Tibial nerve (tissue), 4 donors: ENCODE results near the gene ULBP1. TPM values are rescaled to one million over a fixed set of nuclear protein-coding genes. Genes with fewer than 3 reads are reported as not detected.
A peak's percentile ranks its signal among the peaks of the same experiment; 100 is the strongest.
"Not testable (repeated sequence)": the region's sequence is repeated elsewhere in the genome, so short reads cannot be mapped to it uniquely, and the experiment has no call there.

Source experiments
- DNase-seq, 2 donors: peaks; one replicate each; pipeline ENCODE4 v3.0.0-alpha.2; 2019; ENCODE audit warnings: low spot score in 2 of 2
- H3K27ac ChIP-seq, 4 donors: fragments of 200-600 bp; sonication (generic) in 3 of 4; one replicate each; pipeline ENCODE4 v1.5.1; 2017 to 2019; ENCODE audit warnings: mild to moderate bottlenecking in 1 of 4
- H3K27me3 ChIP-seq, 2 donors: fragments of 200-600 bp; sonication (generic) in 1 of 2; one replicate each; pipeline versions ENCODE4 v1.5.1 to v1.6.0; 2017 to 2019
- H3K36me3 ChIP-seq, 3 donors: fragments of 200-600 bp; sonication (generic); one replicate each; pipeline ENCODE4 v1.5.1; 2018 to 2019
- H3K4me1 ChIP-seq, 4 donors: fragments of 200-600 bp; sonication (generic) in 3 of 4; one replicate each; pipeline ENCODE4 v1.5.1; 2017 to 2019
- H3K4me3 ChIP-seq, 4 donors: fragments of 200-600 bp; sonication (generic) in 3 of 4; one replicate each; pipeline ENCODE4 v1.5.1; 2017 to 2019; ENCODE audit warnings: mild to moderate bottlenecking in 1 of 4, moderate library complexity in 1 of 4
- H3K9me3 ChIP-seq, 4 donors: fragments of 200-600 bp; sonication (generic) in 3 of 4; one replicate each; pipeline ENCODE4 v1.5.1; 2017 to 2019
- EP300 ChIP-seq, 2 donors: sonication (generic); formaldehyde crosslinking; IDR thresholded peaks; one replicate each; pipeline ENCODE4 v1.6.1; 2017; ENCODE audit warnings: antibody characterized with exemption in 2 of 2, mild to moderate bottlenecking in 1 of 2
- POLR2A ChIP-seq, 2 donors: fragments of 450-650 bp; IDR thresholded peaks; one replicate each; pipeline ENCODE4 v1.6.1; 2017; ENCODE audit warnings: antibody characterized with exemption in 2 of 2, mild to moderate bottlenecking in 2 of 2, moderate library complexity in 2 of 2
- WGBS, 2 donors: methylation state at CpG; one replicate each; pipeline ENCODE4 v1.1.5; 2018; 5-methylcytosine and 5-hydroxymethylcytosine counted together
- total RNA-seq, 4 donors: library from RNA; depleted of rRNA; stranded (reverse); fragments of >200 nt; gene quantifications; one replicate each; pipeline ENCODE4 v1.1.0, GENCODE V29; 2016
- TF ChIP-seq, protein P1 (sequence below), 5 experiments: fragments of 200-600 bp in 3 of 5; fragments of 450-650 bp in 2 of 5; sonication (generic) in 3 of 5; IDR thresholded peaks; one replicate each; pipeline ENCODE4 v1.5.1; 2016 to 2019; ENCODE audit warnings: antibody characterized with exemption in 5 of 5, mild to moderate bottlenecking in 3 of 5, moderate library complexity in 2 of 5

The ULBP1 gene
- total RNA-seq, 4 donors from 2014 or later = 0.21 TPM; not detected in 3

DNA sequence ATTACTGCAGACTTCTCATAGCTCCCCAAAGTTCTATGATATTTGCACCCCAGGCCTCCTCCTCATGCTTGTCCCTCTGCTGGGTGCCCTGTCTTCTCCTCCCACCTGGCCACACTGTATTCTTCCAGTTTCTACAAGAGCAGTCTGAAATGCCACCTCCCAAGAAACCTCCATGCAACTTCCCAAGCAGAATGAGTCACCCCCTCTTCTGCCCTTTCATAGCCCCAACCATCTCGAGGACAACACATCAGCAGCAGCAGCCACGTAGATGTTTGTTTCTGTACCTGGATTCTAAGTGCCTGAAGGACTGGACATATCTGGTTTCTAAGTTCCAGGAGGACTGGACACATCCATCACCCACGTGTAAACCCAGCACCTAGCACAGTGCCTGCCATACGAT lies 28.5 kb upstream of the ULBP1 start:
- TF ChIP-seq EP300 (IDR thresholded peaks at IDR 0.05) = no peak
- TF ChIP-seq, protein P1, sequence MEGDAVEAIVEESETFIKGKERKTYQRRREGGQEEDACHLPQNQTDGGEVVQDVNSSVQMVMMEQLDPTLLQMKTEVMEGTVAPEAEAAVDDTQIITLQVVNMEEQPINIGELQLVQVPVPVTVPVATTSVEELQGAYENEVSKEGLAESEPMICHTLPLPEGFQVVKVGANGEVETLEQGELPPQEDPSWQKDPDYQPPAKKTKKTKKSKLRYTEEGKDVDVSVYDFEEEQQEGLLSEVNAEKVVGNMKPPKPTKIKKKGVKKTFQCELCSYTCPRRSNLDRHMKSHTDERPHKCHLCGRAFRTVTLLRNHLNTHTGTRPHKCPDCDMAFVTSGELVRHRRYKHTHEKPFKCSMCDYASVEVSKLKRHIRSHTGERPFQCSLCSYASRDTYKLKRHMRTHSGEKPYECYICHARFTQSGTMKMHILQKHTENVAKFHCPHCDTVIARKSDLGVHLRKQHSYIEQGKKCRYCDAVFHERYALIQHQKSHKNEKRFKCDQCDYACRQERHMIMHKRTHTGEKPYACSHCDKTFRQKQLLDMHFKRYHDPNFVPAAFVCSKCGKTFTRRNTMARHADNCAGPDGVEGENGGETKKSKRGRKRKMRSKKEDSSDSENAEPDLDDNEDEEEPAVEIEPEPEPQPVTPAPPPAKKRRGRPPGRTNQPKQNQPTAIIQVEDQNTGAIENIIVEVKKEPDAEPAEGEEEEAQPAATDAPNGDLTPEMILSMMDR (IDR thresholded peaks at IDR 0.05) = no peak
- no peak for TF ChIP-seq POLR2A (IDR thresholded peaks at IDR 0.05)
- H3K9me3 ChIP-seq = no peaks in the 10 kb centered on the region
- no peak overlapping the region for H3K4me3 ChIP-seq
- 58 to 62% methylated on average over 4 of the region's 4 CpGs for WGBS, 2 donors
- H3K27me3 ChIP-seq = peaks cover 6 to 96% of the 10 kb centered on the region in 2 donors
- H3K27ac ChIP-seq = no peak overlapping the region
- no peak for DNase-seq
- no peaks in the 10 kb centered on the region for H3K36me3 ChIP-seq
- peaks cover 0 to 13% (median 10%) of the 10 kb centered on the region in 4 donors for H3K4me1 ChIP-seq

DNA sequence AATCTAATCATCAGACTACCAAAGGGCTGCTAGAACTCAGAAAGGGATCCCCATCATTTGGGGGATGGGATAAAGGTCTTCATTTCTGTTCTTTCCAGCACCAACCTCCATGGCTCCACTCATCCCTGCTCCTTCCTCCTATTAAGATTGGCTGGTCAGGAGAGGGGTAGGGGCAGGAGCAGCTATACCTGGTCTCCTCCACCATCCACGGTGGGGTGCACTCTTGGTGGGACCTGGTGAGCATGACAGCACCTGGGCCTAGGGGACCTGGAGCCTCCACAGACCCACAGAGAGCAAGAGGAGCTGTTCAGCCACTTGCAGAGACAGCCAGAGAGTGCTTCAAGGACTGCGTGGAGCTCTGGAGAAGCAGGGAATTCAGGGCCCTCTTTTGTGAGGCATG lies 28.1 kb upstream of the ULBP1 start:
- no peak overlapping the region for H3K27ac ChIP-seq
- no peak overlapping the region for H3K4me3 ChIP-seq
- no peaks in the 10 kb centered on the region for H3K9me3 ChIP-seq
- TF ChIP-seq POLR2A (IDR thresholded peaks at IDR 0.05) (no peak), EP300 (IDR thresholded peaks at IDR 0.05) (no peak)
- TF ChIP-seq, protein P1 (IDR thresholded peaks at IDR 0.05) = no peak
- H3K27me3 ChIP-seq = peaks cover 6 to 96% of the 10 kb centered on the region in 2 donors
- H3K4me1 ChIP-seq = peaks cover 0 to 14% (median 10%) of the 10 kb centered on the region in 4 donors
- no peaks in the 10 kb centered on the region for H3K36me3 ChIP-seq
- WGBS, 2 donors = 51 to 64% methylated on average over 2 of the region's 2 CpGs
- DNase-seq = no peak

DNA sequence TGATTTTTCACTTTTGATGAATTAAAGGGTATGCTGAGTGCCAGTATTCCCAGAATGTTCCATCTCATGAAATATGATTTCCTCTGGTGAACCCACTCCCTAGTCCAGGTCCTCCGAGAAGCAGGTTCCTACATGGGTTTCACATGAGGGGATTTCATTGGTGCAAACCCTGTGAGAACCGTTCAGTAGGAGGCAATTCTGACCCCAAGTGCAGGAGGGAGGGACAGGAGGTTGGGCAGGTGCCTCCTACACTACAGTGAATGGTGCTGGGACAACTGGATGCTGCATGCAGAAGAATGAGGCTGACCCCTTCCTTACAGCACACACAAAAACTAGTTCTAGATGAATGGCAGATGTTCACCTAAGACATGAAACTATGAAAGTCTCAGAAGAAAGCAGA lies 27.0 kb upstream of the ULBP1 start:
- Histone ChIP-seq H3K27me3 (peaks cover 6 to 96% of the 10 kb centered on the region in 2 donors), H3K4me3 (no peak overlapping the region), H3K27ac (no peak overlapping the region), H3K4me1 (peaks cover 0 to 25% (median 17%) of the 10 kb centered on the region in 4 donors), H3K9me3 (no peaks in the 10 kb centered on the region), H3K36me3 (no peaks in the 10 kb centered on the region)
- 63 to 66% methylated on average over 2 of the region's 2 CpGs for WGBS, 2 donors
- DNase-seq = no peak
- TF ChIP-seq POLR2A (IDR thresholded peaks at IDR 0.05) (no peak), EP300 (IDR thresholded peaks at IDR 0.05) (no peak)
- TF ChIP-seq, protein P1 (IDR thresholded peaks at IDR 0.05) = no peak

DNA sequence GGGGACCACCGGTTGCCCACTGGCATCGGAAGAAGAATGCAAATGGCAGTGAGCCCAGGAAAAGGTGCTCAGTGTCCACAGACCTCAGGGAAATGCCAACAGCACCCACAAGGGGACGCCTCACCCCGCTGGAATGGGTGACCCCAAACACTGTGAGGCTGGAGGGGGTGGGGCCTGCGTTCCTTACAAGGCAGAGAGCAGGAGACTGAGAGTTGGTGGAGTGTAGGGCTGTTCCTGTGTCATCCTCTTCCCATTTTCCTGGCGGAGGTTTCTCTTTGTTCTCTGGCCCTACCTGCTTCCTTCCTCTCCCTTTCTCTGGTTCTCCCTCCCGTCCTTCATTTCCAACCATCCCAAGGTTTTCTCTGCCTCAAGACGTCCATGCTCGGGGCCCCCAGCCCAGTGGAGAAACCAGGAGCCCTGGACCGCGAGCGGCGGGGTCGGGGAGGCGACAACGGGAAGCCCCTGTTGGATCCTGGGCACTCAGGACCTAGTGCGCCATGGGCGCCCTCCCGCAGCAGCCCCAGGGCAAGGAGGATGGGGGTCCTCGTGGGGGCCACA lies 25.7 kb upstream of the ULBP1 start:
- Histone ChIP-seq H3K4me1 (peaks cover 0 to 32% (median 21%) of the 10 kb centered on the region in 4 donors), H3K4me3 (peak overlapping the region in 3 of 4 donors; percentile 35 to 50 (median 42)), H3K27me3 (peaks cover 6 to 96% of the 10 kb centered on the region in 2 donors)
- not testable (repeated sequence) for H3K9me3 ChIP-seq, H3K27ac ChIP-seq, H3K36me3 ChIP-seq, DNase-seq
- WGBS, 2 donors = 0 to 3% methylated on average over 18 to 19 of the region's 20 CpGs

DNA sequence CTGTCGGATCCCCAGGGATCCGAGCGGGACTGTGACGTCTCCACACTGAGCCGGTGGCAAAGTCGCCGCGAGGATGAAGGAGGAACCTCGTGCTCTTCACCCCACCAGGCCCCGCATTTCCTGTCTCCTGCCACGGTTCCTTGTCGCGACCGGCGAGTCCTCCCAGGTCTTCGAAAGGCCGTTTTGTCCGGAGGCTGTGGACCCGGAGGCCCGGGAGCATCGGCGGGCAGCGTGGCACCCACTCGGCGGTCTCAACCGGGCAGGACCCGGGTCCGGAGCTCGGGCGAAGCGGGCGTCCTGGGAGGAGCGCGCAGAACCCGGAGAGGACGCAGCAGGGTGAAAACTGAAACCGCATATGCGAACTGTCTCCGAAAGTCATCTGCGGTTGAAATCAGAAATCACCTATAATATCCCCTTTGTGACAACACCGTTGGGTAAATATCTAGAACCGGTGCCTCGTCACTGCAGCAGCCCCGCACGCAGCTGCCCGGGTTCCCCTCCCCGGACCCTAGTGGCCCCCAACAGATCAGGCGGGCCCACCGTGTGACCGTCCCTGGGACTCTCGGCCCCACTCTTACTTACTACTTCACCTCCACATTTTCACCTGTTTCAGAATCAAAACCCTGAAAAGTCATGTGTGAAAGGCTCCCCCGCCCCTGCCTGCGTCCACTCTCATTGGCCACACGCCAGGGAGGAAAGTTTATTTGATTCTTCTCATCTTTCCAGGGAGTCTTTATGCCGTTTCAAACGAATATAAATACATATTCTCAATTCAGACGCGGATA lies 25.0 kb upstream of the ULBP1 start:
- Histone ChIP-seq H3K36me3 (no peaks in the 10 kb centered on the region), H3K27ac (no peak overlapping the region), H3K4me3 (peak overlapping the region; percentile 20 to 50 (median 38)), H3K27me3 (peaks cover 6 to 94% of the 10 kb centered on the region in 2 donors), H3K4me1 (peaks cover 0 to 32% (median 21%) of the 10 kb centered on the region in 4 donors), H3K9me3 (no peaks in the 10 kb centered on the region)
- 2% methylated on average over 40 of the region's 58 CpGs for WGBS, 2 donors
- TF ChIP-seq, protein P1 (IDR thresholded peaks at IDR 0.05) = no peak
- no peak for DNase-seq
